GM13976 (cell line): ENCODE data around the gene YES1.
"Not testable (repeated sequence)": the region's sequence is repeated elsewhere in the genome, so short reads cannot be mapped to it uniquely, and the experiment has no call there.

Experiments used
- DNase-seq: peaks from one replicate; pipeline ENCODE4 v3.0.0; 2012; ENCODE audit warnings: low spot score
- in situ Hi-C: fragments of 300-500 bp; cut with MboI; formaldehyde crosslinking; loops from one replicate; pipeline ENCODE4 v1.12.0; 2022; ENCODE audit warnings: low sequenced_read_pairs, mixed read lengths, inconsistent platforms; ENCODE audit not compliant: unreplicated experiment
- TF ChIP-seq, protein P1 (sequence below): IDR thresholded peaks from 2 replicates; pipeline ENCODE4 v1.5.1; 2012; ENCODE audit warnings: borderline replicate concordance, mild to moderate bottlenecking; ENCODE audit not compliant: insufficient read depth; ENCODE audit errors: extremely low read depth, missing control alignments, control extremely low read depth

Gene YES1

DNA sequence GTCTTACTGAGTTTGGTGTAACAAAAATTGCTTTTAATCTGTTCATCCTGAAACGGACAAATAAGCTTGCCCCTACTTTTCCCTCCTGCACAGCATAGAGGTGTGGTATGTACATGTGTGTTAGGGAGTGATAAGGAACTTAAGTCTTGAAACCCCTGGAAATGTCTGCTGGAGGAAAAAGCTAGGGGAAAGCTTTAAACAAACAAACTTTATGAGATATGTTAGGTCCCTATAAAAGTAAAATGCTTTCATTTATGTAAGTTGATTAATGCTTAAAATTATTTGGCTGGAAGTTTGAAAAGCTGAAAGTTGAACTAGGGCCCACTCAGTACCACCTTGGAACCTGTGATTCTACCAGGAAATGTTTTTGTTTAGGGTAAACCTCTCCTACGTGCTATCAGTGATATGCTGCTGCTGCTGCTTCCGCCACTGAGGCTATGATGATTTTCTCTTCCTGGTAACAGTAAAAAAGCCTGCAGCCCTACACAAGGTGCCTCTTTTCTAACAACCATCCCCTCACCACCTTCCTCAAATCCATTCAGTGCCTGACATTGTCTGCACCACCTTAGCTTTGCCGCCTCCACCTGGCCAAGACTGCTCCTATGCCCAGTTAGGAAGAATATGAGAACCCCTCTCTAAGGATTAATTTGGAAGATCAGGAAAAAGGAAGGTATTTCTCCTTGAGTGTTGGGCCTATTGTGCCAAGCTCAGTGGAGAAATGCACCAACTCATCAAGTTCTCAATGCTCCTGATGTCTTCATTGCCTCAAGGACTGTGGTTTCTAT lies 2.5 kb upstream of the YES1 start:
- TF ChIP-seq, protein P1, sequence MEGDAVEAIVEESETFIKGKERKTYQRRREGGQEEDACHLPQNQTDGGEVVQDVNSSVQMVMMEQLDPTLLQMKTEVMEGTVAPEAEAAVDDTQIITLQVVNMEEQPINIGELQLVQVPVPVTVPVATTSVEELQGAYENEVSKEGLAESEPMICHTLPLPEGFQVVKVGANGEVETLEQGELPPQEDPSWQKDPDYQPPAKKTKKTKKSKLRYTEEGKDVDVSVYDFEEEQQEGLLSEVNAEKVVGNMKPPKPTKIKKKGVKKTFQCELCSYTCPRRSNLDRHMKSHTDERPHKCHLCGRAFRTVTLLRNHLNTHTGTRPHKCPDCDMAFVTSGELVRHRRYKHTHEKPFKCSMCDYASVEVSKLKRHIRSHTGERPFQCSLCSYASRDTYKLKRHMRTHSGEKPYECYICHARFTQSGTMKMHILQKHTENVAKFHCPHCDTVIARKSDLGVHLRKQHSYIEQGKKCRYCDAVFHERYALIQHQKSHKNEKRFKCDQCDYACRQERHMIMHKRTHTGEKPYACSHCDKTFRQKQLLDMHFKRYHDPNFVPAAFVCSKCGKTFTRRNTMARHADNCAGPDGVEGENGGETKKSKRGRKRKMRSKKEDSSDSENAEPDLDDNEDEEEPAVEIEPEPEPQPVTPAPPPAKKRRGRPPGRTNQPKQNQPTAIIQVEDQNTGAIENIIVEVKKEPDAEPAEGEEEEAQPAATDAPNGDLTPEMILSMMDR, result no peak
- in situ Hi-C loops, result loop anchor here (25.0 kb wide), 1 partner anchor 1848 kb away; the partner anchor contains the start of gene SMCHD1
- DNase-seq, result no peak

DNA sequence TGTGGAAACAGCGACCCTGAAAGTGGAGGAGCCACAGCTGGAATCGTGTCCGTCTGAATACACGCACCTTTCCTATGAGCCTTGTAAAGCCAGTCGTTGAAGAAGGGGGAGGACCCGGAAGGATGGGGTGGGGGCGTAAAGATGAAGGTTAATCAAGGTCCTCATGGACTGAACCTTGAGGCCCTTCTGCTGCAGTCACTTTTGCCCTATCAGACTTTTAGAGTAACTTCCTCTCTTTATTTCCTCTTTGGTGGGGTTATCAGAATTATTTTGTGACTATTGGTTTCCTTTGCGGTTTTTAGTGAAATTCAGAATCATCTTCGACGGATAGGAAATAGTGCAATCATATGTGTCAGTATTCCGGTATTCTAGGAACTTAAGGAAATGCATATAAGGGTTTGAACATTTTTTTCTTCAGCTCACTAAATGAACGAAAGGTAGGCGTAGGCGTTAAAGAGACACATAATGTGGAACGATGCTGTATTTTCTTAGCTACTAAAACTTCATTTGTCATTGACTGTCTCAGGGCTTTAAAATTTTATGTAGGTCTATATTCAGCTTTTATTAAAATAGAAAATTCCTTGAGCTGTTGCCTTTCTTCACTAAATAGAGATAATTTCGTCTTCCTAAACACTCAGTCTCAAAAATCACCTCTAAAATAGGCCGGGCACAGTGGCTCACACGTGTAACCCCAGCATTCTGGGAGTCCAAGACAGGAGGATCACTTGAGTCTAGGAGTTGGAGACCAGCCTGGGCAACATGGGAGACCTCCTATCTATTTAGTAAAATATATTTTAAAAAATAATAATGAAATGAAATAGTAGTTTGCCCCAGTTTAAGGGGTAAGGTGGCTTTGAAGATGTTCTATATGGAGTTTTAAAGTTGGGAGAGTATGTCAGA lies 1.4 kb upstream of the YES1 start:
- in situ Hi-C loops, result loop anchor here (25.0 kb wide), 1 partner anchor 1849 kb away; the partner anchor contains the start of gene SMCHD1
- TF ChIP-seq, protein P1, result no peak
- no peak for DNase-seq

DNA sequence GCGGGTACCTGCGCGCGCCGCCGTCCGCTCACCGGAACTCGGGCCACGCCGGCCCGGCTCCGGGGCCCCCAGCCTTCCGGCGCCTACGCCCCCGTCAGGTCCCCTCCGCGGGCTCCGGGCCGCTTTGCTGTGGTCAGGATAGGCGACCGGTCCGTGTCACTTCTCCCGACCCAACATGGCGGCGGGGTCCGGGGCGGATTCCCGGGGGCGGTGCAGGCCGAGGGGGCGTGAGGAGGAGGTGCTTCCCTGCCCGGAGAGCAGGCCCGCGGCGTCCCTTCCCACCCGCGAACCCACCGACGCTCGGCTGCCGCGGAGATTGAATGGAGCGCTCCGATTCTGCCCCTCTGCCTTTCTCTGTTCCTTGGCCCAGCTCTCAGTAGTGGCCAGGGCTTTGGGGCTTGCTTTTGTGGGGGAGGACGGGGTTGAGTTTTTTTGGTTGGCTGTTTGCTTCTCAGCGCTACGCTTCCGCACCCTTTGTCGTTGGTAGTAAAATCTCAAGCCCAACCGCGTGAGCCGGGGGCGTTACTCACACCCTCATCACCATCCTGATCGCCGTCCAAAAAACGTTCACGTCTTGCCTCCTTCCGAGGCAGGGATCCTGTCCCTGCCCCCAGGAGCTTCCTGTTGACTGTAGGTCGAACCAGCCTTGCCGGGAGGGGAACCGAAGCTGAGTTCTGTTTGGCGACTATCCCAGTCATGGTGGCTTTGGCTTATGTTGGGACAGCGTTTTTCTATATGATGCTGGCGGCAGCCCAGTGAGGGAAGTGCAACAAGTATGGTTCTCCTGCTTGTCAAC lies 532 bp upstream of the YES1 start:
- in situ Hi-C loops, result loop anchor here (25.0 kb wide), 1 partner anchor 1850 kb away; the partner anchor contains the start of gene SMCHD1
- TF ChIP-seq, protein P1, result no peak
- DNase-seq, result peak; percentile 92

DNA sequence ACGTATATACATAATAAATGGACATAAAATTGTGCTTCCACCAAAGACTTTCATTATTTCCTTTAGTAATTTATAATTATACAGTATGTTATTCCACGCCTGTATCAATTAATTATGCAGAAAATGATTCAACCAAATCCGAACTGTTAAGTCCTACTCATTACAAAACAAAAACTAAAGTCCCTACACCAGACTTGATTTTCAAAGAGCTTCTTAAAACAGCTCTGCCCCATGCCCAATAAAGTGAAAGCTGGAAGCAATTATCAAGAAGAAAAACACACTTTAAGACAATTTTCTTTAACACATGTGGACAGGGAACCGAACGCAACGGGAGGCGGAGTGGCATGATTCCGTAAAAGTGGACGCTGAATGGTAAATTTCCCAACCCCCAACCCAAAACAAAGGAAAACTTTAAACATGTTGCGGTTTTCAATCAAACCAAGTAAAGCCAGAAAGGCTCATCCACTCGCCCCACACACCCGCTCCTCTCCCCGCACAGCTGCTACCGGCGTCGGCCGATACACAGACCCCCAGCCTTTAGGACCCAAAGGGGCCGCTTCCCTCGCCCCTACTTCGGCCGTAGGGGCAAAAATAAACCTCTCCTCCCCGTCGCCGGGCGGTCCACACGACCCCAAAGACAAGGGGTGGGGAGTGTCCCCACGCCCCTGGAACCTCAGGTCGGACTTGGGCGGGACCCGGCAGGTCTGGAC lies 705 bp downstream of the YES1 start:
- no peak for DNase-seq
- in situ Hi-C loops, result loop anchor here (25.0 kb wide), 1 partner anchor 1851 kb away; the partner anchor contains the start of gene SMCHD1
- TF ChIP-seq, protein P1, result no peak

DNA sequence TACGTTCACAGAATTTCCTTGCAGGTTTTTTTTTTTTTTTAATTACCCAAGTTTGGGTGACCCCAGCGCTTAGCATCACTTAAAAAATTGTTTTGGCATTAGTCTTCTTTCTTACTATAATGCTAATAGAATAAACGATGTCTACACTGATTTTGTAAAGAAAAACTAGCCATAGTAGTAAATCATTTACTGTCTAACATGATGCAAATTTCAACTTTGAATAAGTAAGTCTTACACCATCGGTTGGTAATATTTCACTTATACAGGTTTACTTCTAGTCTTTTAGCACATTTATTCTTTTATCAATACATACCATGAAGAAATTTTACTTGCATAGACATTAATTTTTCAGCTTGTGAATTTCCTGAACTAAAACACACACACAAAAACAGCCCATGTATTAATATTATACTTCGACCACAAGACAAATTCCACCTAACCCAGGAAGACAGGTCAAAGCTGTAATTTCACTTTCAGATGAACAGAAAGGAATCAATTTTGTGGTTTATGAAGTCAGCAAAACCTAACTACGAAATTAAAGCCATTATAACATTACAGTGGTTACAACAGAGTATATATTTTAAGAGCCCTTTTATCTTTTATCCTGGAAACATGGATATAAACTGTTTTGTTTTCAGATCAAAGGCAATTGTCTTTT lies 1.9 kb downstream of the YES1 start:
- TF ChIP-seq, protein P1, result no peak
- in situ Hi-C loops, result loop anchor here (25.0 kb wide), 1 partner anchor 1852 kb away; the partner anchor contains the start of gene SMCHD1
- DNase-seq, result peak; percentile 42

DNA sequence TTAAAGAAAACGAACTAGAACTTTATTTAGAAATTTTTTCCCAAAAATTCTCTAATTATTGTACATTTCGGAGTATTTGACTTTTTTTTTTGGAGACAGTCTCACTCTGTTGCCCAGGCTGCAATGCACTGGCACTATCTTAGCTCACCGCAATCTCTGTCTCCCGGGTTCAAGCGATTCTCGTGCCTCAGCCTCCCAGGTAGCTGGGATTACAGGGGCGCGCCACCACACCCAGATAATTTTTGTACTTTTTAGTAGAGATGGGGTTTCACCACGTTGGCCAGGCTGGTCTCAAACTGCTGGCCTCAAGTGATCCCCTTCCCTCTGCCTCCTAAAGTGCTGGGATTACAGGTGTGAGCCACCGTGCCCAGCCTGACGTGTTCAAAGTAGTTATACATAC lies 2.8 kb downstream of the YES1 start:
- DNase-seq, result not testable (repeated sequence)
- in situ Hi-C loops, result loop anchor here (25.0 kb wide), 1 partner anchor 1853 kb away; the partner anchor contains the start of gene SMCHD1
